ENCODE data around the gene PPP1R10.

Gene PPP1R10

DNA sequence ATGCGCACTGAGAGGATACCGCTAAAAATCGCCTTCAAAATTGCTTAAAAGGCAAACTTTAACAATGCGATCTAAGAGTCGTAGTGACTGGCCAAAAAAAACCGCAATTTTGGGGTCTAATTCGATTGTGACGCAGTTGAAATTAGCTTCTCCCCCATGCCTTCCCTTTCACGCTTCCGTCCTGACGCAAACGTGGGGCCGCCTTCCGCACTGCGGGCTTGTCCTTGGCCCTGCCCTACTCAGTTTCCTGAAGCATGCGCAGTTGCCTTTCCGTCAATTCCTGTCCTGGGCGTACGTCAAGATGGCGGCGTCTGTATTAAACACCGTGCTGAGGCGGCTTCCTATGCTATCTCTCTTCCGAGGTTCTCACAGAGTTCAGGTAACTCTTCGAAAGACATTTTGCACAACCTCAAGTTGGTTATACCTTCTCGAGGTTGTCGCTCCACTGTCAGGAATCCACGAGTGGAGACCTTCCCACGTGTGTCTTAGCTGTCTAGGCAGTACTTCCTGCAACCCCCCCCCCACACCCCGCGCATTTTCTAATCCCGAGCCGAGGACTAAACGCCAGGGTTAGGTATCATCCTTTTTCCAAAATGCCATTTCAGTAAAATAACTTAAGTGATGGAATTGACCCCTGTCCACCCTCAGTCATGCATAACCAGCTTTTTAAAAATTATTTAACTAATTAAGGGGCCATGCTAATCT lies 674 bp upstream of the PPP1R10 start, which contains the start of gene MRPS18B:
Gene MRPS18B, plus strand, starts transcription at position 276 of the 705 bp plus-strand sequence. Its CDS starts 26 bp downstream, at position 302.
- H3K36me3 ChIP-seq (ENCODE audit: control insufficient read depth, insufficient read depth, low read length): peaks cover 18% of the 10 kb centered on the region
- H3K27me3 ChIP-seq (ENCODE audit: control insufficient read depth, insufficient read depth, low read length): no peaks in the 10 kb centered on the region
- H3K4me1 ChIP-seq (ENCODE audit: control insufficient read depth, insufficient read depth, low read length): peaks cover 9% of the 10 kb centered on the region
- peak within 1 kb of the TSS; percentile 100 for H3K9ac ChIP-seq (ENCODE audit: low read depth, low read length)
- no peaks in the 10 kb centered on the region for H3K9me3 ChIP-seq (ENCODE audit: control insufficient read depth, insufficient read depth, low read length)
- peak within 1 kb of the TSS; percentile 100 for H3K4me3 ChIP-seq (ENCODE audit: low read depth, low read length)

DNA sequence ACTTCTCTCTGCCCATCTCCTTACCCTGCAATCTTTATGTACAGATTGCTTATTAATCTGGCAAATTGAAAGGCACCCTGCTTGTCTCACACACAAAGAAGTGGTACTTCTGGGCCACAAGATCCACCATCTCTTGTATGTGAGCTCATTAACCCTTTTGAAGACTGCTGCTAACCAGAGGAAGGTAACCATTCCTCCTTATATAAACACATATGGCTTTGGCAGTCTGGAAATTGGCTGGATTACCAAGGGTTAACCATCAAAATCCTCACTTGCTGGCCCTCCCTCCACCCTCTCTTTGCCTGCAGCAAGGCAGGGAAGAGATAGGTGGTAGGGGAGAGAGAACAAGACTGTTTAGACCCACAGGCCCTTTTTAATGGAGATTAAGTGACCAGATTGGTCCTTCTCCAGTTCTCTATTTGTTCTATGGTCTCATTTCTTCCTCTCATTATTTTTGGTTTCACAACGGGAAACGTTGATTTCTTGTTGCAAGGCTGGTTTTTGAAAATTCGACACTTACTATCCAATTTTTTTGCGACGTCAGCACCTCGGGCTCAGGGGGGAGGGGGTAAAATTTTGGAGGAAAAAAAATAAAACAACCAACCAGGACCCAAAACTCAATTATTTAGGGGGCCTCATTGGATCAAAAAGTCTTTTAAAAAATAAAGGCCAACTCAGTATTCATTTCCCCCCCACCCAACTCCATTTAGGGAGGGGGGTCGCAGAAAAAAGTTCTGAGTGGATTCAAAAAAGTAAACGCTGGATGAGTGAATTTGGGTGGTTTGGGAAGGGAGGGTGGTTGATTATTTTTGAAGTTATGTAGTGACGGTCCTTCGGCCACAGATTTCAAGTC lies 859 bp downstream of the PPP1R10 start:
- peak overlapping the region; percentile 100 for H3K4me3 ChIP-seq (ENCODE audit: low read depth, low read length)
- H3K36me3 ChIP-seq (ENCODE audit: control insufficient read depth, insufficient read depth, low read length): peaks cover 16% of the 10 kb centered on the region
- H3K4me1 ChIP-seq (ENCODE audit: control insufficient read depth, insufficient read depth, low read length): peaks cover 14% of the 10 kb centered on the region
- H3K9me3 ChIP-seq (ENCODE audit: control insufficient read depth, insufficient read depth, low read length): no peaks in the 10 kb centered on the region
- H3K27me3 ChIP-seq (ENCODE audit: control insufficient read depth, insufficient read depth, low read length): no peaks in the 10 kb centered on the region
- H3K9ac ChIP-seq (ENCODE audit: low read depth, low read length): peak overlapping the region; percentile 100

DNA sequence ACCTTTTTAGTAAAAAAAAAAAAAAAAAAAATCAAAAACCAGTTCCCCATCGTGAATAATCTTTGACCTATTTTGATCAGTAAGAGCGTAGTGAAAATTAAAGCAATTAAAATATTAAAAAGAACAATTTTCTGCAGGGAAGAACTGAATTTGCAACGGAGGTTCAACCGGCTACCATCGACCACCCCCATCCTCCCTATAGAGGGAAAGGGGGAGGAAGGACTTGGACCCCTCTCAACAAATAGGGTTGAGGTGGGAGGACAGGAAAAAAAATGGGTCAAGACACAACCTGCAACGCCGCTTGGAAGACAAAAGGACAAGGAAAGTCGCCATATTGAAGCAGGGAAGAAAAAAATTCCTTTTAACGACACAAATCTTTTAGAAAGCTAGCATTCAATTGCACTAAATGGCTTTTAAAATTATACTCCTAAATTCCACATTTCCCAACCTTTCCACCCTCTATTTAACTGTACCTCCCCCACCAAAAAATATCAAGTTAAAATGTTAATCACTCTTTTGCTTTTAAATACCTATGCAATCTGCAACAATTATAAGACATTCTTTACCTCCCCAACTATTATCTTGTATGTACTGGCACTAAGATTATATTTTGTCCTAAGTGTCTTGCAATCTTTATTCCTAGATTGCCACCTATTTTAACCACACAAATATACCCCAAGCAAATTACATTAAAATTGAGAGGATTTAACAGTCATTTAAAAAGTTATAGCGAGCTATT lies 1.7 kb downstream of the PPP1R10 start:
- H3K9ac ChIP-seq (ENCODE audit: low read depth, low read length): peak overlapping the region; percentile 100
- no peaks in the 10 kb centered on the region for H3K27me3 ChIP-seq (ENCODE audit: control insufficient read depth, insufficient read depth, low read length)
- peaks cover 14% of the 10 kb centered on the region for H3K4me1 ChIP-seq (ENCODE audit: control insufficient read depth, insufficient read depth, low read length)
- peak overlapping the region; percentile 100 for H3K4me3 ChIP-seq (ENCODE audit: low read depth, low read length)
- H3K36me3 ChIP-seq (ENCODE audit: control insufficient read depth, insufficient read depth, low read length): peaks cover 12% of the 10 kb centered on the region
- H3K9me3 ChIP-seq (ENCODE audit: control insufficient read depth, insufficient read depth, low read length): no peaks in the 10 kb centered on the region

DNA sequence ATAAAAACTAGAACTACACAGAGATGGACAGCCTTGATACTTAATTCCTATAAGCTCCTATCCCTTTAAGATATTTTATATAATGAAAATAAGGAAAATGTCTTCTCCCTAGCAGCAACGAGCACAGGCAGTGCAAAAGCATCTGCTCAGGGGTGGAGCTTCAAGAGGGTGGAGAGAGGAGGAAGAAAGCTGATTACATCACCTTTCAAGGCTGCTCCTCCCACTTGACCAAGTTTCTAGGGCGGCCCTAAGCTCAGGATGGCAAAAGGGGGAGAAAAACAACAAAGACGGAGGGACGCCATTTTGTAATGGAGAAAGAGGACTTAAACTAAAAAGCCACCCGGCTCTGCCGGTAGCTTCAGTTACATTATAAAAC lies 2.2 kb downstream of the PPP1R10 start:
- peaks cover 14% of the 10 kb centered on the region for H3K36me3 ChIP-seq (ENCODE audit: control insufficient read depth, insufficient read depth, low read length)

DNA sequence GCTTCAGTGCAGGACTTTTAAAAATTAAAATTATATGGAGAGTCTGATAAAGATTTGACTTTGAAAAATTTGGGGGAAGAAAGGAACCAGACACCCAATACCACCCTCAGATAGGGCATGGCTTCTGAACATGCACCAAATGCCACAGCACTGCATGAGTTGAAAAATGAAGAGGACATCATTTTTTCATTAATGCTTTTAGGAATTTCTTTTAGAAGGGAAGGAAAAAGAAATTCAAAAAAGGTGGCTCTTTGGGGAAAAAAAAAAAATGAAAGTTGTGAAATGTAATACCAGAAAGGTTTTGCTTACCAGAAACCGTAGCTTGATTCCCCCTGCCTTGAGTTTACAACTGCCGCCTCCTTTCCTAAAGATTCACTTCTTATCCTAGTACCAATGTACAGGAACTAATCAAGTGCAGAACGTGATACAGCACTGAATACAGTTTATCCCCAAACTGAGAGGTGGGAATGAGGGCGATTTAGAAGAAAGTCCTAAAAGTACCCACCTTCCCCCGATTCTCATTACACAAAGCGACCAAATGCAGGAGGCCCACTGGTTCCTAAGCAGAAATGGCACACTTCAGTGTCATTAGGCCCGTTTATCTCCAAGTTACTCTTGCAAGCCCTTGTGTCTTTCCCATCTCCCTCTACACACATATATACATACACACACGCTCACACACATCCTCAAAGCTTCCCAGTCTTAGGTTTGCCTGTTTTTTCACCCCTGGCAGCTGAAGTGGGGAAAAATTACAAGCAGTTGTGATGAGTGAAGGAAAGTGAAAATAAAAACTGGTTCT lies 2.8 kb downstream of the PPP1R10 start:
- H3K36me3 ChIP-seq (ENCODE audit: control insufficient read depth, insufficient read depth, low read length): peaks cover 16% of the 10 kb centered on the region
- H3K9ac ChIP-seq (ENCODE audit: low read depth, low read length): peak overlapping the region; percentile 100
- peaks cover 14% of the 10 kb centered on the region for H3K4me1 ChIP-seq (ENCODE audit: control insufficient read depth, insufficient read depth, low read length)
- peak overlapping the region; percentile 100 for H3K4me3 ChIP-seq (ENCODE audit: low read depth, low read length)
- H3K27me3 ChIP-seq (ENCODE audit: control insufficient read depth, insufficient read depth, low read length): no peaks in the 10 kb centered on the region
- H3K9me3 ChIP-seq (ENCODE audit: control insufficient read depth, insufficient read depth, low read length): no peaks in the 10 kb centered on the region

More for the DNA sequence above, 2.2 kb downstream of the PPP1R10 start:
- no peaks in the 10 kb centered on the region for H3K9me3 ChIP-seq (ENCODE audit: control insufficient read depth, insufficient read depth, low read length)
- H3K27me3 ChIP-seq (ENCODE audit: control insufficient read depth, insufficient read depth, low read length): no peaks in the 10 kb centered on the region
- H3K4me1 ChIP-seq (ENCODE audit: control insufficient read depth, insufficient read depth, low read length): peaks cover 14% of the 10 kb centered on the region
- H3K4me3 ChIP-seq (ENCODE audit: low read depth, low read length): peak overlapping the region; percentile 100
- peak overlapping the region; percentile 100 for H3K9ac ChIP-seq (ENCODE audit: low read depth, low read length)

DNA sequence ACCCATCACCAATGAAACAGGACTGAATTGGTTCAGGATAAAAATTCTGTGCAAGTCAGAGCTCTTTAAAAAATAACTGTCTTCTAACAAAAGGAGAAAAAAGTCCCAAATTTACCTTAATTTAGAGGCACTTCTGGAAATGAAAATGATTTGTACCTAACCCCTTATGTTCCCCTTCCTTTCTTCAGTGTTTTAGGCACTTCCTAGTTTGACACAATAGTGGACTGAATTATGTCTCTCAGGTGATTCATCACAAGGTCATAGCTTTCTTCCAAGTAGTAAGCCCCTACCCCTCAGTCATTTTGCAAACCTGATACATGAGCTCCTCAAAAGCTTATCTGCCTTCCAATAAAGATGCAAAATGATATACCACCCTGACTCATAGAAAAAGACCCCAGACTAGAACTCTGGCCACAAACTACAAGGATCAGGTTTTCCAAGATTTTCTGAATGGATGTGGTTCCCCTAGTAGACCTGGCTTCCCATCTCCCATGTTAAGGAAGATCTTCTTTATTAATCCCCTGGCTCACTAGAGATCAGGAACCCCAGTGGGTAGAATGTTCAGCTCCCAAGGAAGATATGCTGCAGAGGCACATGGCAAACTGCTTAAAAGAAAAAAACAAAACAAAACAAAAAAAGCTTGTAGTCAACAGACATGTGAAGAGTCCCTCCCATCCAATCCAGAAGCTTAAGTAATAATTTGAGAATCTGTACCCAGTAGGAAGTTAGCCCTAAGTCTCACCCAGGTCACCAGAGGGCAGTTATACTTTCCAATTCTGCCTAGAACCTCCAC lies 3.6 kb downstream of the PPP1R10 start:
- Histone ChIP-seq H3K4me3 (ENCODE audit: low read depth, low read length) (no peak overlapping the region), H3K36me3 (ENCODE audit: control insufficient read depth, insufficient read depth, low read length) (peaks cover 23% of the 10 kb centered on the region)

DNA sequence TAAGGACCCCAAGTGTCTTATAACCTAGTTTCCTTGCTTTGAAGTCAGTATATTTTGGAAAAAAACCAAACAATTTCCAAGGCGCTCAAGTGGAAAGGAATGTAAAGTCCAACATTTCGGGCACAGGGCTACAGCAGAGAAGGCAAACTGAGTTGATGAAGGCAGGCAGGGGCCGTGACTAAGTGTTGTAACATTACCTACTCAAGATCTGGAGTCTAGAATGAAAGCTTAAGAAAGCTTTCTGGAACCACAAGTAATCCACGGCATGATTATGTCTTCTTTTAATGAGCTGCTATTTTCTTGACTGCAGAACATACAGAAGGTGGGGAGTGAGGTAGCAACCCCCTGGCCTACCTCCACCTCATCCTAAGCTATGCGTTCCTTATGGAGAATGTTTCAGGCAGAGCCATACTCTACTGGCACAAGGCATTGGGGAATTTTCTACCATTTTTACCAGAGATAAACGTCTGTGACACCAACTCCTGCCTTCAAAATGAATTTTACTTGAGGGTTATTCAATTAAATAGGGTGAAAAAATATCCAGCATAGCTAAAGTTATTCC lies 4.3 kb downstream of the PPP1R10 start:
- Histone ChIP-seq H3K9ac (ENCODE audit: low read depth, low read length) (no peak overlapping the region), H3K27me3 (ENCODE audit: control insufficient read depth, insufficient read depth, low read length) (no peaks in the 10 kb centered on the region), H3K9me3 (ENCODE audit: control insufficient read depth, insufficient read depth, low read length) (no peaks in the 10 kb centered on the region), H3K4me3 (ENCODE audit: low read depth, low read length) (no peak overlapping the region), H3K4me1 (ENCODE audit: control insufficient read depth, insufficient read depth, low read length) (peaks cover 14% of the 10 kb centered on the region), H3K36me3 (ENCODE audit: control insufficient read depth, insufficient read depth, low read length) (peaks cover 23% of the 10 kb centered on the region)

More for the DNA sequence above, 3.6 kb downstream of the PPP1R10 start:
- Histone ChIP-seq H3K4me1 (ENCODE audit: control insufficient read depth, insufficient read depth, low read length) (peaks cover 14% of the 10 kb centered on the region), H3K9me3 (ENCODE audit: control insufficient read depth, insufficient read depth, low read length) (no peaks in the 10 kb centered on the region), H3K27me3 (ENCODE audit: control insufficient read depth, insufficient read depth, low read length) (no peaks in the 10 kb centered on the region), H3K9ac (ENCODE audit: low read depth, low read length) (no peak overlapping the region)

DNA sequence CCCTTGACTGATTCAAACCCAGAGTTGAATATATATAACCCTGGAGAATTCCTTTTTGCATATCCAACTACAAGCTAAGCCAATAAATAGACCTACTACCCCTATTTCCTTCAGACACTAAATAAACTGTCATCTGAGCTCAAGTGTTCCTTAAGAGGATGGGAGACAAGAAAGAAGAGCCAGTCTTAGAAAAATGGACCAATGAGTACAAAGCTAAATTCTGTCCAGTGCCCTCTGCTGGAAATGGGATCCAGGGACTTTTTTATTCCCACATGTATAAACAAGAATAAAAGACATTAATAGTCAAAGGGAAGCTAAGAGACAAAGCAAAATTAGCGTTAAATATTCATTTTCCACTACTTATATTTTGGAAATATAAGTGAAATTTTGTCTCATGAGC lies 4.8 kb downstream of the PPP1R10 start:
- no peak overlapping the region for H3K4me3 ChIP-seq (ENCODE audit: low read depth, low read length)
- no peak overlapping the region for H3K9ac ChIP-seq (ENCODE audit: low read depth, low read length)
- H3K27me3 ChIP-seq (ENCODE audit: control insufficient read depth, insufficient read depth, low read length): no peaks in the 10 kb centered on the region
- no peaks in the 10 kb centered on the region for H3K9me3 ChIP-seq (ENCODE audit: control insufficient read depth, insufficient read depth, low read length)
- H3K4me1 ChIP-seq (ENCODE audit: control insufficient read depth, insufficient read depth, low read length): peaks cover 14% of the 10 kb centered on the region
- peaks cover 23% of the 10 kb centered on the region for H3K36me3 ChIP-seq (ENCODE audit: control insufficient read depth, insufficient read depth, low read length)

DNA sequence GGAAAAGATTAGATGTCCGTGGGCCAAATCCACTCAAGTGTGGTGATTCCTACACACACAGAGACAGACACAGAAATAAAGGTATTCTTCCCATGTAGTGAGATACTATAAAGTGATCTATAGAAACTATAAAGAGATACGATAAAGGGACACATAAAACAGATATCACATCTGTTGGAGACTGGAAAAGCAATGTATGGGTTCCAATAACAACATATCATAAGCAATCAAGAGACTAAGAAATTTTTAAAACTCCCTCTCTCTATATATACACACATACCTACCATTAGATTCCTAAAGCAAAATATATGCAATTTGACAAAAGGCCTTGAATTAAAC lies 5.2 kb downstream of the PPP1R10 start:
- Histone ChIP-seq H3K9me3 (ENCODE audit: control insufficient read depth, insufficient read depth, low read length) (no peaks in the 10 kb centered on the region), H3K4me3 (ENCODE audit: low read depth, low read length) (no peak overlapping the region), H3K36me3 (ENCODE audit: control insufficient read depth, insufficient read depth, low read length) (peaks cover 23% of the 10 kb centered on the region), H3K27me3 (ENCODE audit: control insufficient read depth, insufficient read depth, low read length) (no peaks in the 10 kb centered on the region), H3K4me1 (ENCODE audit: control insufficient read depth, insufficient read depth, low read length) (peaks cover 14% of the 10 kb centered on the region), H3K9ac (ENCODE audit: low read depth, low read length) (no peak overlapping the region)

DNA sequence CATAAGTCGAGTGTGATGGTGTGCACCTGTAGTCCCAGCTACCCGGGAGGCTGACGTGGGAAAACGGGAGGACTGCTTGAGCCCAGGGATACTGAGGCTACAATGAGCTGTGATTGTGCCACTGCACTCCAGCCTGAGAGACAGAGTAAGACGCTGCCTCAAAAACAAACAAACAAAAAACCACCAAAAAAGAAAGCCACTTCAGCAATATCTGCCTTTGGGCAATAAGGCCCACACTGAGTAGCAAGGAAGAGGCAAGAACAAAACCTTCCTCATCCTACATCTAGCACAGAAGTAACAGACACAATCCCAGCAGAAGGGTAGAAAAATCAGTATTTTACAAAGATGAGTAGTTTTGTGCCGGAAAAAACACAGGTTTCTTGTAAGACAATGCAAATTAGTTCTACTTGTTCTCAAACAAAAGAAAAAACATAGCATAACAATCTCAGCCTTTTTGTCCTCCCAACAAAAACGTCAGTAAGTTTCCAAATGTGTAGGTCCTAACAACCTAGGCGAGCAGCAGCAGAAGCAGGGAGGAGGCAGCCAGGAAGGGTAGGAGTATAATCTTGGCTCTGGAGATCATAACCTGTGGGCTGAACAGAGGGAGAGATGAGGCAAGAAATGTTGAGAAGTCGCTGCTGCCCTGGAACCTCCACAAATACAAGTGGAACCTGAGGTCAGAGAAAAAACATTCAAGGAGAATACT lies 5.7 kb downstream of the PPP1R10 start:
- H3K4me3 ChIP-seq (ENCODE audit: low read depth, low read length): no peak overlapping the region

More for the DNA sequence above, 5.7 kb downstream of the PPP1R10 start:
- H3K36me3 ChIP-seq (ENCODE audit: control insufficient read depth, insufficient read depth, low read length): peaks cover 23% of the 10 kb centered on the region
- peaks cover 14% of the 10 kb centered on the region for H3K4me1 ChIP-seq (ENCODE audit: control insufficient read depth, insufficient read depth, low read length)
- H3K27me3 ChIP-seq (ENCODE audit: control insufficient read depth, insufficient read depth, low read length): no peaks in the 10 kb centered on the region
- H3K9ac ChIP-seq (ENCODE audit: low read depth, low read length): no peak overlapping the region
- H3K9me3 ChIP-seq (ENCODE audit: control insufficient read depth, insufficient read depth, low read length): no peaks in the 10 kb centered on the region

Data from iPS-15b (cell line).